Fibroblast of mammary gland (primary cell): ENCODE results near the gene CLPSL2.

Experiments used
- DNase-seq: peaks from one replicate; pipeline ENCODE4 v3.0.0-alpha.2; 2010; ENCODE audit warnings: low read depth
- H3K4me3 ChIP-seq: 2 replicates; pipeline ENCODE4 v1.5.1; 2011; ENCODE audit warnings: low read depth, mild to moderate bottlenecking, low read length, moderate library complexity; ENCODE audit not compliant: control insufficient read depth
- CTCF ChIP-seq: conservative IDR thresholded peaks from 2 replicates; pipeline ENCODE4 v1.5.1; 2011; ENCODE audit warnings: low read depth, low read length, inconsistent platforms; ENCODE audit not compliant: control insufficient read depth, insufficient read depth

CLPSL2 gene

GRCh38 chr6:35786272-35786671 lies 9.9 kb downstream of the CLPSL2 start:
- no peak for TF ChIP-seq CTCF
- H3K4me3 ChIP-seq = no peak overlapping the region
- no peak for DNase-seq

- no peak for DNase-seq
- H3K4me3 ChIP-seq = no peak overlapping the region
- no peak for TF ChIP-seq CTCF
Measured at GRCh38 chr6:35786810-35787209, 10.4 kb downstream of the CLPSL2 start.

- H3K4me3 ChIP-seq = no peak overlapping the region
- no peak for DNase-seq
- no peak for TF ChIP-seq CTCF
Measured at GRCh38 chr6:35787266-35788218, 11.1 kb downstream of the CLPSL2 start.

- DNase-seq = no peak
- no peak for TF ChIP-seq CTCF
- no peak overlapping the region for H3K4me3 ChIP-seq
Measured at GRCh38 chr6:35788423-35788982, 12.1 kb downstream of the CLPSL2 start.

- no peak for TF ChIP-seq CTCF
- DNase-seq = no peak
- no peak overlapping the region for H3K4me3 ChIP-seq
Measured at GRCh38 chr6:35790683-35791082, 14.3 kb downstream of the CLPSL2 start.

GRCh38 chr6:35794536-35795452 lies 18.4 kb downstream of the CLPSL2 start:
- DNase-seq = no peak
- no peak for TF ChIP-seq CTCF

More at GRCh38 chr6:35794536-35795452, 18.4 kb downstream of the CLPSL2 start:
- H3K4me3 ChIP-seq = no peak overlapping the region
